ENCODE results near the gene RSPH3. TPM values are rescaled to one million over a fixed set of nuclear protein-coding genes. Genes with fewer than 3 reads are reported as not detected.
A peak's percentile ranks its signal among the peaks of the same experiment; 100 is the strongest.

RSPH3 gene
- total RNA-seq, 1 experiment from 2014 or later: 16.6 TPM

DNA sequence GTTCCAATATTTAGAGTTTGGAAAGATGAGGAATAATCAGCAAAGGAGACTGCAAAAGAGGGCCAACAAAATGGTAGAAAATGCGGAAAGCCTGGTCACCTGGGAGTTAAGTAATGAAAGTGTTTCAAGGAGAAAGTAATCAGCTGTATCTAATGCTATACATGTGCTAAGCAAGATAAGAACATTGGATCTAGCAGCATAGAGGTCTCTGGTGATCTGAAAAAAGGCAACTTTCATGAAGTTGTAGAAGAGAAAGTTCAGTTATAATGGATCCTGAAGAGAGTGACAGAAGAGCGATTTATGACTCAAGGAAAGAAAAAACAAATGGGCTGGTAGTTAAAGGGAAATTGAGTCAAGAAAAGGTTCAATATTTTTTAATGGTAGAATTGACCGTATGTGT lies 4.6 kb upstream of the RSPH3 start:
- ChIA-PET POLR2A (ENCODE audit: unreplicated experiment) (no interaction called here), CTCF (no interaction called here)
- intact Hi-C loops (cut with micrococcal nuclease; ENCODE audit: unreplicated experiment): loop anchor here (5.0 kb wide), 1 partner anchor 782 kb away; no protein-coding TSS in a partner anchor
- DNase-seq: no peak
- no peak overlapping the region for H2AFZ ChIP-seq
- H3K27ac ChIP-seq: no peak overlapping the region
- no peaks in the 10 kb centered on the region for H4K20me1 ChIP-seq (ENCODE audit: insufficient read depth)
- no peaks in the 10 kb centered on the region for H3K9me2 ChIP-seq (ENCODE audit: insufficient read depth)
- H3K9me3 ChIP-seq (ENCODE audit: insufficient read depth, low read depth): no peaks in the 10 kb centered on the region
- no TSS peak for BruUV-seq (replicated peaks)
- H3K79me2 ChIP-seq (ENCODE audit: low read depth): peaks cover 13% of the 10 kb centered on the region
- peaks cover 34% of the 10 kb centered on the region for H3K4me1 ChIP-seq (replicated peaks; ENCODE audit: insufficient read depth)
- TF ChIP-seq EZH2 (IDR thresholded peaks at IDR 0.05; ENCODE audit: low read depth): no peak
- TF ChIP-seq, protein P1, sequence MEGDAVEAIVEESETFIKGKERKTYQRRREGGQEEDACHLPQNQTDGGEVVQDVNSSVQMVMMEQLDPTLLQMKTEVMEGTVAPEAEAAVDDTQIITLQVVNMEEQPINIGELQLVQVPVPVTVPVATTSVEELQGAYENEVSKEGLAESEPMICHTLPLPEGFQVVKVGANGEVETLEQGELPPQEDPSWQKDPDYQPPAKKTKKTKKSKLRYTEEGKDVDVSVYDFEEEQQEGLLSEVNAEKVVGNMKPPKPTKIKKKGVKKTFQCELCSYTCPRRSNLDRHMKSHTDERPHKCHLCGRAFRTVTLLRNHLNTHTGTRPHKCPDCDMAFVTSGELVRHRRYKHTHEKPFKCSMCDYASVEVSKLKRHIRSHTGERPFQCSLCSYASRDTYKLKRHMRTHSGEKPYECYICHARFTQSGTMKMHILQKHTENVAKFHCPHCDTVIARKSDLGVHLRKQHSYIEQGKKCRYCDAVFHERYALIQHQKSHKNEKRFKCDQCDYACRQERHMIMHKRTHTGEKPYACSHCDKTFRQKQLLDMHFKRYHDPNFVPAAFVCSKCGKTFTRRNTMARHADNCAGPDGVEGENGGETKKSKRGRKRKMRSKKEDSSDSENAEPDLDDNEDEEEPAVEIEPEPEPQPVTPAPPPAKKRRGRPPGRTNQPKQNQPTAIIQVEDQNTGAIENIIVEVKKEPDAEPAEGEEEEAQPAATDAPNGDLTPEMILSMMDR (conservative IDR thresholded peaks at IDR 0.05): no peak
- H3K4me3 ChIP-seq: no peak overlapping the region
- H3K27me3 ChIP-seq (ENCODE audit: insufficient read depth, low read depth): no peaks in the 10 kb centered on the region
- no peak overlapping the region for H3K4me2 ChIP-seq
- H3F3A ChIP-seq (ENCODE audit: insufficient read depth, low read depth): peaks cover 31% of the 10 kb centered on the region
- no peaks in the 10 kb centered on the region for H3K36me3 ChIP-seq (ENCODE audit: low read depth)

DNA sequence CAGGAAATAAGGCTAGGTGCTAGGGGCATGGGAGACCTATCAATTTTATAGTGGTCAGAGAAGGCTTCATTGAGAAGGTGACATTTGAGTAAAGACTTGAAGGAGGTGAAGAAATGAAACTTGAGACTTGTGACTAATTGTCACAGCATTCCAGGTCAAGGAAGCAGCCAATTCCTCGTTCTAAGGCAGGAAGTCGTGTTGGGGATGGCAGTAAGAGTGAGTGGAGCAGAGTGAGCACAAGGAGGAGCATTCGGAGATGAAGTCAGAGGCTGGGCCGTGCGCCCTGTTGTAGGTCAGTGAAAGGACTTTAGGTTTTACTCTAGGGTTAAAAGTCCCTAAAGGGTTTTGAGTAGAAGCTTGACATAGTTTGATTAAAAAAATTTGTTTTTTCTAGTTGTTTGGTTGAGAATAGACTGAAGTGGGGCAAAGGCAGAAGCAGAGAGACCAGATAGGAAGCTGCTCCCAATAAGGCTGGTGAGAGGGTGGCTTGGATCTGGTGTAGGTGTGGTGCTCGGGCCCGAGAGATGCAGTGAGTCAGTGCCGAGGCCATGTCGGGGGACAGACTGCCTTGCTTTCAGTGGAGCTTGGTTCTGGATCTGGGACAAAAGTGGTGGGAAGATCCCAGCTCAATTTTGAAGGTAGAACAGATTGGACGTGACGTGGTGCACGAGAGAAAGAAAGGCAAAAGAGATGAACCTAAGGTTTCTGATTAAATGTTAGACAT lies 2.6 kb upstream of the RSPH3 start:
- Histone ChIP-seq H3F3A (ENCODE audit: insufficient read depth, low read depth) (peaks cover 31% of the 10 kb centered on the region), H3K27ac (peak overlapping the region; percentile 91), H3K9me2 (ENCODE audit: insufficient read depth) (0 out of 2 replicates have a peak, but pooled peaks cover 2% of the 10 kb centered on the region), H2AFZ (peak overlapping the region; percentile 87), H3K36me3 (ENCODE audit: low read depth) (0 out of 2 replicates have a peak, but pooled peaks cover 2% of the 10 kb centered on the region), H3K27me3 (ENCODE audit: insufficient read depth, low read depth) (no peaks in the 10 kb centered on the region), H4K20me1 (ENCODE audit: insufficient read depth) (no peaks in the 10 kb centered on the region), H3K9me3 (ENCODE audit: insufficient read depth, low read depth) (no peaks in the 10 kb centered on the region), H3K4me3 (peak overlapping the region; percentile 40; the same call in 1 of the 2 replicates), H3K4me2 (peak overlapping the region; percentile 97), H3K79me2 (ENCODE audit: low read depth) (peaks cover 30% of the 10 kb centered on the region), H3K4me1 (replicated peaks; ENCODE audit: insufficient read depth) (peaks cover 38% of the 10 kb centered on the region)
- POLR2A ChIA-PET (ENCODE audit: unreplicated experiment): interaction anchor here (0.6 kb wide), 3 partner anchors 8 to 935 kb away, joined by 4 to 32 read pairs (median 23); no protein-coding TSS in a partner anchor
- DNase-seq: peak; percentile 51 to 94
- intact Hi-C loops (cut with micrococcal nuclease; ENCODE audit: unreplicated experiment): loop anchor here (5.0 kb wide), 1 partner anchor 780 kb away; no protein-coding TSS in a partner anchor
- BruUV-seq (replicated peaks): TSS peak; percentile 26
- CTCF ChIA-PET: no interaction called here
- TF ChIP-seq, protein P1 (conservative IDR thresholded peaks at IDR 0.05): no peak
- TF ChIP-seq EZH2 (IDR thresholded peaks at IDR 0.05; ENCODE audit: low read depth): no peak

DNA sequence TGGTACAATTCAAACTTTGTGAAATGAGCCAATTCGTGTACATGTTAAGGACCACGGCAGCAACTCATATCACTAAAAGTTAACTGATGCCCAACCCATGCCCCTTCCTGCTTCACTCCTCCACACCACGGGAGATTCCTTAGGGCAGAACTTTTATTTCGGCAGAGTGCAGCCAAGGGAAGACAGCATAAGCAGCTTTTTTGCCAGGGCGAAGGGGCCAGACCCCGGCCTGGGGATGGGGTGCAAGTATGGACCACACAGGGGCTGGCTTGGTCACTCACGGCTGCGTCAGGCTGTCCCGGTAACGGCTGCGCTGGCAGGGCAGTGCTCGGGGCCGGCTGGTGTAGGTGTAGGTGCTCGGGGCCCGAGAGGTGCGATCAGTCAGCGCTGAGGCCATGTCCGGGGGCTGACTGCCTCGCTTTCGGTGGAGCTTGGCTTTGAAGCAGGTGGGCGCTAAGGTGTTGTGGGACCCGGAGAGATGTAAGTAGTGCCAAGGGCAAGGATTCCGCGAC lies 792 bp downstream of the RSPH3 start:
- Histone ChIP-seq H4K20me1 (ENCODE audit: insufficient read depth) (no peaks in the 10 kb centered on the region), H3K27me3 (ENCODE audit: insufficient read depth, low read depth) (no peaks in the 10 kb centered on the region), H3K4me1 (replicated peaks; ENCODE audit: insufficient read depth) (peaks cover 65% of the 10 kb centered on the region), H3K79me2 (ENCODE audit: low read depth) (peaks cover 57% of the 10 kb centered on the region), H3K36me3 (ENCODE audit: low read depth) (peaks cover 22% of the 10 kb centered on the region; the same call in 1 of the 2 replicates), H3K9me3 (ENCODE audit: insufficient read depth, low read depth) (peaks cover 12% of the 10 kb centered on the region), H3F3A (ENCODE audit: insufficient read depth, low read depth) (peaks cover 36% of the 10 kb centered on the region), H2AFZ (peak overlapping the region; percentile 87), H3K27ac (peak overlapping the region; percentile 91), H3K4me3 (peak overlapping the region; percentile 94), H3K4me2 (peak overlapping the region; percentile 97), H3K9me2 (ENCODE audit: insufficient read depth) (0 out of 2 replicates have a peak, but pooled peaks cover 4% of the 10 kb centered on the region)
- BruUV-seq (replicated peaks): TSS peak; percentile 64
- intact Hi-C loops (cut with micrococcal nuclease; ENCODE audit: unreplicated experiment): no loop called here
- CTCF ChIA-PET: no interaction called here
- DNase-seq: no peak
- POLR2A ChIA-PET (ENCODE audit: unreplicated experiment): interaction anchor here (1.0 kb wide), 1 partner anchor 129 kb away, joined by 3 read pairs; no protein-coding TSS in a partner anchor
- TF ChIP-seq, protein P1 (conservative IDR thresholded peaks at IDR 0.05): no peak
- no peak for TF ChIP-seq EZH2 (IDR thresholded peaks at IDR 0.05; ENCODE audit: low read depth)

All from PC-9 (cell line).